ENCODE data around the gene TMEM140. TPM values are rescaled to one million over a fixed set of nuclear protein-coding genes. Genes with fewer than 3 reads are reported as not detected.

The TMEM140 gene
- total and polyA plus RNA-seq, 3 donors from 2014 or later, result 5.1 to 11.4 (median 6.3) TPM

DNA sequence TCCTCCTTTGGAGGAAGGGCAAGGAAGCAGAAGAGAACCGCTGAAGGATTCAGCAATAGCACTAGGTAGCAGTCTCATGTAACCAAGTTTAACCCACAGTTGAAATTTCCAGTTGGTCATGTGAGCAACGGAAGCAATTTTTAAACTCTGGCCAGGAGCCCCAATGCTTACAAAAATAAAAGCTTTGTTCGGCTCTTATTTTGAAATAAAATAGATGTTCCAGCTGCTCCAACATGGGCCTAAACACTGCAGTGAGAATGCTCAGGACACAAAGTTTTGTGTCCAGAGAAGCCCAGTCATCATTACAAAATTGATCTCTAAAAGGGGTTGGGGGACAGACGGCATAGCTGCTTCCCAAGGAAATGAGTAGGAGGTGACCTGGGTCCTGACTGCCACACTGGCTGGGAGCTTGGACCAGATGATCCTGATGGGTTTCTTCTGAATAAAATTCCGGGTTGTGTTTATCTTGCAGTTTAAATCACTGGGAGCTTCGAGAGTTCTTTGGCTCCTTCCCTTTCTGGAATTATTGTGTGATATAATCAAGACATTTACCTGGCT, 452 bp upstream of the TMEM140 start:
- H3K9me3 ChIP-seq, result no peaks in the 10 kb centered on the region
- peak overlapping the region; percentile 84 to 95 for H3K27ac ChIP-seq
- H3K4me3 ChIP-seq, result peak overlapping the region; percentile 33 to 50
- WGBS, 2 donors, result 27 to 40% methylated on average over 6 of the region's 6 CpGs
- H3K4me1 ChIP-seq, result peaks cover 14% of the 10 kb centered on the region
- H3K27me3 ChIP-seq, result no peaks in the 10 kb centered on the region
- DNase-seq, result no peak
- TF ChIP-seq POLR2A (IDR thresholded peaks at IDR 0.05) (no peak), CTCF (IDR thresholded peaks at IDR 0.05) (no peak)
- no peaks in the 10 kb centered on the region for H3K36me3 ChIP-seq (ENCODE audit: low read depth, missing control alignments)
- intact Hi-C loops (cut with DNase I; ENCODE audit: low total_unique reads), result no loop called here

DNA sequence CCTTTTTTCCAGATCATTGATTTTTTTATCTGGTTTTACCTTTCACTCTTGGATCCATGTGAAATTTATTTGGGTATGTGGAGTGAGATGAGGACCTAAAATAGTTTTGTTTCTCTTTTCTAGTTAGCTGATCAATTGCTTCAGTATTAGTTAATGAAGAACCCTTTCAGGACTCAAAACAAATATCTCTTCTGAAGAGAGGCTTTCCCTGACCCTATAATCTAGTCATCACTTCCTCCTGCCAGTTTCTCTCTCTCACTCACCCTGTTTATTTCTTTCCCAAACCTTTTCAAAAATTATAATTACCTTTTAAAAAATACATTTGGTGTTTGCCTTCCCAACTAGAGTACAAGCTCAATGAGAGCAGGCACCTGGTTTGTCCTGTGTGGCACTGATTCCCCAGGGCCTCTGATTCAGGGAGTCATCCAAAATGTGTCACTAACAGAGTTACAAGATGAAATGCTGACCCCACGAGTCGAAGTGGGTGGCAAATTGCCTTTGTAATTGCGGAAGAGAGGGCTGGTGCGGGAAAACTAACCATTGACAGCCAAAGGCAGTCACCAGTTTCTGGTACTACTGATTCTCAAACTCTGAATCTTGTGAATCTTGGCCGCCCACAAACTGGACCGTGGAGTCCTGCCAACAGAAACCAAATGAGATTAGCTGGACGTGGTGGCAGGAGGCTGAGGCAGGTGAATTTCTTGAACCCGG, 2.4 kb downstream of the TMEM140 start:
- TF ChIP-seq CTCF (IDR thresholded peaks at IDR 0.05), result no peak
- no peak for TF ChIP-seq POLR2A (IDR thresholded peaks at IDR 0.05)
- 54 to 59% methylated on average over 8 of the region's 8 CpGs for WGBS, 2 donors
- intact Hi-C loops (cut with DNase I; ENCODE audit: low total_unique reads), result no loop called here
- no peaks in the 10 kb centered on the region for H3K9me3 ChIP-seq
- no peaks in the 10 kb centered on the region for H3K27me3 ChIP-seq
- H3K27ac ChIP-seq, result peak overlapping the region in 1 of 2 donors; percentile 95
- DNase-seq, result no peak
- H3K36me3 ChIP-seq (ENCODE audit: low read depth, missing control alignments), result no peaks in the 10 kb centered on the region
- no peak overlapping the region for H3K4me3 ChIP-seq
- H3K4me1 ChIP-seq, result peaks cover 8% of the 10 kb centered on the region

- peaks cover 8% of the 10 kb centered on the region for H3K4me1 ChIP-seq
- no peak for DNase-seq
- 81 to 90% methylated on average over 2 of the region's 2 CpGs for WGBS, 2 donors
- no peaks in the 10 kb centered on the region for H3K9me3 ChIP-seq
- H3K27me3 ChIP-seq, result no peaks in the 10 kb centered on the region
- intact Hi-C loops (cut with DNase I; ENCODE audit: low total_unique reads), result no loop called here
- no peak for TF ChIP-seq CTCF (IDR thresholded peaks at IDR 0.05)
- no peak for TF ChIP-seq POLR2A (IDR thresholded peaks at IDR 0.05)
- H3K4me3 ChIP-seq, result no peak overlapping the region
- no peaks in the 10 kb centered on the region for H3K36me3 ChIP-seq (ENCODE audit: low read depth, missing control alignments)
- H3K27ac ChIP-seq, result peak overlapping the region in 1 of 2 donors; percentile 95
Measured at GRCh38 chr7:135151132-135151531, 3.3 kb downstream of the TMEM140 start.

GRCh38 chr7:135151533-135151932, 3.7 kb downstream of the TMEM140 start:
- Histone ChIP-seq H3K9me3 (no peaks in the 10 kb centered on the region), H3K36me3 (ENCODE audit: low read depth, missing control alignments) (no peaks in the 10 kb centered on the region), H3K4me1 (peaks cover 8% of the 10 kb centered on the region), H3K27ac (no peak overlapping the region), H3K4me3 (no peak overlapping the region), H3K27me3 (no peaks in the 10 kb centered on the region)
- TF ChIP-seq POLR2A (IDR thresholded peaks at IDR 0.05) (no peak), CTCF (IDR thresholded peaks at IDR 0.05) (no peak)
- WGBS, 2 donors, result 82 to 88% methylated on average over 5 to 6 of the region's 6 CpGs
- DNase-seq, result no peak
- intact Hi-C loops (cut with DNase I; ENCODE audit: low total_unique reads), result no loop called here

DNA sequence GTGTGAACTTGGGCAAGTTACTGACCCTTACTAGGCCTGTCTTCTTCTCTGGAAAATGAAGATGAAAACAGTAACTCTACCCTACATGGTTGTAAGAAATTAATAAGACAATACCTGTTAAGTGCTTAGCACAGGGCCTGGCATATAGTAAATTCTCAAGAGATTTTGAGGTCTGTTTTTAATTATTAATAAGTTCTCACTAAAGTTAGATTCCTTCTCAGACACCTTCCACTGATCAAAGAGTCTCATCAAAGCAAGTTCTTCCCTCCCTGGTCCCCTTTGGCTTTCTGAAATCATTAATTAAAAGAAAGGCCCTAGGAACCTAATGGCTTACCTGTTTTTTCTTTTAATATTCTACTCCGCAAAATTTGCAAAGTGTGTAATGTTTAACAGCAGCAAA, 4.6 kb downstream of the TMEM140 start:
- no peak overlapping the region for H3K27ac ChIP-seq
- no peaks in the 10 kb centered on the region for H3K9me3 ChIP-seq
- 100% methylated on average over 1 of the region's 1 CpG for WGBS, 2 donors

More for the DNA sequence above, 4.6 kb downstream of the TMEM140 start:
- H3K27me3 ChIP-seq, result no peaks in the 10 kb centered on the region
- intact Hi-C loops (cut with DNase I; ENCODE audit: low total_unique reads), result no loop called here
- H3K36me3 ChIP-seq (ENCODE audit: low read depth, missing control alignments), result no peaks in the 10 kb centered on the region
- H3K4me3 ChIP-seq, result no peak overlapping the region
- DNase-seq, result no peak
- TF ChIP-seq POLR2A (IDR thresholded peaks at IDR 0.05), result no peak
- TF ChIP-seq CTCF (IDR thresholded peaks at IDR 0.05), result no peak
- peaks cover 2% of the 10 kb centered on the region for H3K4me1 ChIP-seq
